Measurements from ENCODE around the gene CDH23.

DNA sequence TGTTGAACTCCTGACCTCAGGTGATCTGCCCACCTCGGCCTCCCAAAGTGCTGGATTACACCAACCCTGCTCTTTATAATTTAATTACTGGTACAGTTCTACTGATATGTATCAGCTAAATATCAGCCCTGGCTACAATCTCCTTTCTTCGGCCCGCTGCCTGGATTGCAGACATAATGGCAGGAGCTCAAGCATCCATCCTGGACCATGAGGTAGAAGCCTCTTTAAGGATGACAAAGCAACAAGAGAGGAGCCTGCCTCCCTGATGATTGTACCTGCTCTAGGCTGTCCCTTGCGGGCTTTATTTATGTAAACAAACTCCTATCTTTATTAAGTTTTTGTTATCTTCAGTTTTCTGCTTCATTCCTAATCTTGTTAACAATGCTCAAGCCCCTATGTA, 459.9 kb downstream of the CDH23 start:
- TF ChIP-seq POLR2A (IDR thresholded peaks at IDR 0.05; ENCODE audit: low read length), result no peak
- no peak for TF ChIP-seq GATA1 (IDR thresholded peaks at IDR 0.05; ENCODE audit: low read depth, low read length)

All from erythroblast (primary cell).